PC-9 (cell line): ENCODE measurements around the gene MYL4. TPM values are rescaled to one million over a fixed set of nuclear protein-coding genes. Genes with fewer than 3 reads are reported as not detected.
"Not testable (repeated sequence)": the region's sequence is repeated elsewhere in the genome, so short reads cannot be mapped to it uniquely, and the experiment has no call there.

Source experiments
- BruUV-seq: library from RNA; stranded (reverse); fragments of 400-500 nt; replicated peaks from 2 replicates; lab custom pipeline; 2021; lab: Mats Ljungman, UMichigan
- CTCF ChIA-PET: fragments of 300-600 bp; sonication (Branson Sonifier 250); formaldehyde crosslinking; loops from one replicate; lab custom pipeline; 2022; ENCODE audit warnings: antibody characterized with exemption; lab: Charles Lee
- POLR2A ChIA-PET: fragments of 300-600 bp; sonication (Branson Sonifier 250); formaldehyde crosslinking; loops from one replicate; lab custom pipeline; 2022; ENCODE audit warnings: antibody characterized with exemption; ENCODE audit not compliant: unreplicated experiment; lab: Charles Lee
- DNase-seq, 2 experiments: peaks; one replicate each; pipeline versions ENCODE4 v3.0.0 to v3.0.0-alpha.2; 2015 to 2022; ENCODE audit warnings: mixed read lengths in 1 of 2
- H2AFZ ChIP-seq: fragments of 200-600 bp; sonication (generic); 2 replicates; pipeline ENCODE4 v1.8.1; 2017; ENCODE audit warnings: antibody characterized with exemption
- H3F3A ChIP-seq: fragments of 200-600 bp; sonication (generic); 2 replicates; pipeline ENCODE4 v1.8.1; 2017; ENCODE audit warnings: antibody characterized with exemption, mild to moderate bottlenecking, low read depth; ENCODE audit not compliant: insufficient read depth
- H3K27ac ChIP-seq: fragments of 200-600 bp; sonication (generic); 2 replicates; pipeline ENCODE4 v1.6.1; 2016; ENCODE audit warnings: mixed run types
- H3K27me3 ChIP-seq: fragments of 200-600 bp; sonication (generic); 2 replicates; pipeline ENCODE4 v1.6.1; 2016; ENCODE audit warnings: low read depth, mixed run types; ENCODE audit not compliant: insufficient read depth
- H3K36me3 ChIP-seq: fragments of 200-600 bp; sonication (generic); 2 replicates; pipeline ENCODE4 v1.6.1; 2016; ENCODE audit warnings: low read depth, mixed run types
- H3K4me1 ChIP-seq: fragments of 200-600 bp; sonication (generic); replicated peaks from 2 replicates; pipeline ENCODE4 v1.6.1; 2016; ENCODE audit warnings: mixed run types; ENCODE audit not compliant: insufficient read depth
- H3K4me2 ChIP-seq: fragments of 200-600 bp; sonication (generic); 2 replicates; pipeline ENCODE4 v1.6.1; 2017; ENCODE audit warnings: mixed run types
- H3K4me3 ChIP-seq: fragments of 200-600 bp; sonication (generic); 2 replicates; pipeline ENCODE4 v1.6.1; 2016; ENCODE audit warnings: mixed run types
- H3K79me2 ChIP-seq: fragments of 200-600 bp; sonication (generic); 2 replicates; pipeline ENCODE4 v1.6.1; 2017; ENCODE audit warnings: low read depth, mixed run types
- H3K9me2 ChIP-seq: fragments of 200-600 bp; sonication (generic); 2 replicates; pipeline ENCODE4 v1.8.1; 2017; ENCODE audit warnings: mild to moderate bottlenecking; ENCODE audit not compliant: insufficient read depth
- H3K9me3 ChIP-seq: fragments of 200-600 bp; sonication (generic); 2 replicates; pipeline ENCODE4 v1.8.1; 2016; ENCODE audit warnings: low read depth; ENCODE audit not compliant: insufficient read depth
- H4K20me1 ChIP-seq: fragments of 200-600 bp; sonication (generic); 2 replicates; pipeline ENCODE4 v1.8.1; 2017; ENCODE audit not compliant: insufficient read depth
- EZH2 ChIP-seq: fragments of 200-600 bp; sonication (generic); IDR thresholded peaks from 2 replicates; pipeline ENCODE4 v1.8.0; 2017; ENCODE audit warnings: antibody characterized with exemption, low read depth
- intact Hi-C: fragments of 100-400 bp; cut with micrococcal nuclease; formaldehyde crosslinking; loops from one replicate; pipeline ENCODE4 v1.10.0; 2022; ENCODE audit not compliant: unreplicated experiment
- total RNA-seq: library from RNA; stranded (reverse); gene quantifications from 2 replicates; pipeline ENCODE4 v1.2.3, GENCODE V29; 2021
- TF ChIP-seq, protein P1 (sequence below): fragments of 200-600 bp; sonication (generic); conservative IDR thresholded peaks from 2 replicates; pipeline ENCODE4 v1.6.1; 2017; ENCODE audit warnings: mixed run types, antibody characterized with exemption, mild to moderate bottlenecking, moderate library complexity

Gene MYL4
- total RNA-seq, 1 experiment from 2014 or later = not detected

DNA sequence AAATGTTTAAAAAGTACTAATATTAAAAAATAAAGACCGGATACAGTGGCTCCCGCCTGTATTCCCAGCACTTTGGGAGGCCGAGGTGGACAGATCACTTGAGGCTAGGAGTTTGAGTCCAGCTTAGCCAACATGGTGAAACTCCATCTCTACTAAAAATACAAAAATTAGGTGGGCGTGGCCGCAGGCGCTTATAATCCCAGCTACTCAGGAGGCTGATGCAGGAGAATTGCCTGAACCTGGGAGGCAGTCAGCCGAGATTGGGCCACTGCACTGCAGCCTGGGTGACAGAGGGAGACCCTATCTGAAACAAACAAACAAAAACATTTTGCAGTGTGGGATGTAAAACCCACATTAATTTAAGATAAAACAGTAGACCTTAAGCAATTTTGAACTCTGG is 31.9 kb upstream of the MYL4 start:
- Histone ChIP-seq H3K79me2 (peaks cover 86% of the 10 kb centered on the region), H3K36me3 (peaks cover 54% of the 10 kb centered on the region), H3K27me3 (no peaks in the 10 kb centered on the region), H3K4me2 (no peak overlapping the region), H3K9me2 (no peaks in the 10 kb centered on the region), H3K27ac (no peak overlapping the region), H2AFZ (no peak overlapping the region), H3K9me3 (no peaks in the 10 kb centered on the region), H3K4me3 (no peak overlapping the region), H4K20me1 (peaks cover 12% of the 10 kb centered on the region), H3F3A (peaks cover 10% of the 10 kb centered on the region; the same call in 1 of the 2 replicates), H3K4me1 (no peaks in the 10 kb centered on the region)
- no TSS peak for BruUV-seq
- ChIA-PET CTCF (no interaction called here), POLR2A (no interaction called here)
- no peak for DNase-seq
- intact Hi-C loops = no loop called here
- TF ChIP-seq, protein P1, sequence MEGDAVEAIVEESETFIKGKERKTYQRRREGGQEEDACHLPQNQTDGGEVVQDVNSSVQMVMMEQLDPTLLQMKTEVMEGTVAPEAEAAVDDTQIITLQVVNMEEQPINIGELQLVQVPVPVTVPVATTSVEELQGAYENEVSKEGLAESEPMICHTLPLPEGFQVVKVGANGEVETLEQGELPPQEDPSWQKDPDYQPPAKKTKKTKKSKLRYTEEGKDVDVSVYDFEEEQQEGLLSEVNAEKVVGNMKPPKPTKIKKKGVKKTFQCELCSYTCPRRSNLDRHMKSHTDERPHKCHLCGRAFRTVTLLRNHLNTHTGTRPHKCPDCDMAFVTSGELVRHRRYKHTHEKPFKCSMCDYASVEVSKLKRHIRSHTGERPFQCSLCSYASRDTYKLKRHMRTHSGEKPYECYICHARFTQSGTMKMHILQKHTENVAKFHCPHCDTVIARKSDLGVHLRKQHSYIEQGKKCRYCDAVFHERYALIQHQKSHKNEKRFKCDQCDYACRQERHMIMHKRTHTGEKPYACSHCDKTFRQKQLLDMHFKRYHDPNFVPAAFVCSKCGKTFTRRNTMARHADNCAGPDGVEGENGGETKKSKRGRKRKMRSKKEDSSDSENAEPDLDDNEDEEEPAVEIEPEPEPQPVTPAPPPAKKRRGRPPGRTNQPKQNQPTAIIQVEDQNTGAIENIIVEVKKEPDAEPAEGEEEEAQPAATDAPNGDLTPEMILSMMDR = no peak
- no peak for TF ChIP-seq EZH2

DNA sequence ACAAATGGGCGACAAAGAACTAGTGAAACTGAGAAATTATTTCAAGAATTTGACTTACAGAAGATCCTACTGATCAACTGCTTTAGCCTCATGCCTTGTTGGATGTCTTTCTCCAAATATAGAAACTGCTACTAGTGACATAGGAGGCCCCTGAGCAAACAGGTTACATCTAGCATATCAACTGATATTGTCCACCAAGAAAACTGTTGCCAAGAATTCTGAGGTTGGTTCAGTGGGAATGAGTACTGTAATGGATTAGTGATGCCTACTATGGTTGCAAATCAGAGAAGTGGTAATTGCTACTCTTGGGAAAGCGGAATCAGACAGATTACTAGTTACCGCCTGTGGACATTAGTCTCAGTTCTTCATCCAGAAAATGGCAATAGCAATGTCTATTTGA is 30.0 kb upstream of the MYL4 start:
- Histone ChIP-seq H4K20me1 (peaks cover 21% of the 10 kb centered on the region), H3K36me3 (peaks cover 54% of the 10 kb centered on the region)
- intact Hi-C loops = no loop called here

DNA sequence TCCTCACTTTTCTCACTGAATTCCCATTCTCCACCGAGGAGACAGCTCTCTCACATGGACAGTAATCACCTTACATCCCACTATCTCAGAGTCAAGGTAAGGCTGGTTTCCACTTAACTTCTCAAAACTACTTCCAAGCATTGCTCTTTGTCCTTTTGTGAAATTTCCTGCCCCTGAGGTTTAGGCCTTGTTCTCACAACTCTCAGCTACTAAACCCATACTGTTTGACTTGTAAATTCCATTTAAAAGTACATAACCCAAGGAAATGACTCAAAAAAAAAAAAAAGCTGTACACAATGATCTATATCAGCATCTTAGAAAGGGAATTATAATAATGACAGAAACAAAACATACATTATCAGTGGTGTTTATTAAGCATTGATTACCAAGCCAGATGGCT is 28.8 kb upstream of the MYL4 start:
- Histone ChIP-seq H3K27ac (no peak overlapping the region), H4K20me1 (peaks cover 24% of the 10 kb centered on the region), H3K9me2 (no peaks in the 10 kb centered on the region), H3K4me1 (no peaks in the 10 kb centered on the region), H3K9me3 (no peaks in the 10 kb centered on the region), H3F3A (peaks cover 17% of the 10 kb centered on the region), H3K27me3 (no peaks in the 10 kb centered on the region), H2AFZ (no peak overlapping the region), H3K4me3 (no peak overlapping the region), H3K4me2 (no peak overlapping the region), H3K36me3 (peaks cover 51% of the 10 kb centered on the region), H3K79me2 (peaks cover 94% of the 10 kb centered on the region)
- TF ChIP-seq, protein P1 = no peak
- TF ChIP-seq EZH2 = no peak
- no TSS peak for BruUV-seq
- DNase-seq = no peak
- ChIA-PET POLR2A (no interaction called here), CTCF (interaction anchor here (0.7 kb wide), 1 partner anchor 126 kb away, joined by 4 read pairs; no protein-coding TSS in a partner anchor)
- intact Hi-C loops = no loop called here

More for the DNA sequence above, 30.0 kb upstream of the MYL4 start:
- H3K9me2 ChIP-seq = no peaks in the 10 kb centered on the region
- no peak for DNase-seq
- H3K4me2 ChIP-seq = no peak overlapping the region
- TF ChIP-seq EZH2 = no peak
- TF ChIP-seq, protein P1 = no peak
- H3F3A ChIP-seq = peaks cover 15% of the 10 kb centered on the region
- no peak overlapping the region for H3K27ac ChIP-seq
- ChIA-PET CTCF (no interaction called here), POLR2A (interaction anchor here (0.7 kb wide), 1 partner anchor 182 kb away, joined by 3 read pairs; no protein-coding TSS in a partner anchor)
- no peak overlapping the region for H2AFZ ChIP-seq
- BruUV-seq = no TSS peak
- no peaks in the 10 kb centered on the region for H3K4me1 ChIP-seq
- no peaks in the 10 kb centered on the region for H3K9me3 ChIP-seq
- no peaks in the 10 kb centered on the region for H3K27me3 ChIP-seq
- H3K4me3 ChIP-seq = no peak overlapping the region
- peaks cover 88% of the 10 kb centered on the region for H3K79me2 ChIP-seq

DNA sequence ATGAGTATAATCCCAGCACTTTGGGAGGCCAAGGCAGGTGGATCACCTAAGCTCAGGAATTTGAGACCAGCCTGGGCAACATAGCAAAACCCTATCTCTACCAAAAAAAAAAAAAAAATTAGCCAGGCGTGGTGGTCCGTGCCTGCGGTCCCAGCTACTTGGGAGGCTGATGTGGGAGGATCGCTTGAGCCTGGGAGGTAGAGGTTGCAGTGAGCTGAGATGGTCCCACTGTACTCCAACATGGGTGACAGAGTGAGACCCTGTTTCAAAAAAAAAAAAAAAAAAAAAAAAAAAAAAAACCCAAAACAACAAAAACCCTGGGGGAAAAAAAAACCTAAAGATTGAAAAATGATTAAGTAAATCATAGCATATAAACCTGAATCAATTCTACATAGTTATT is 28.2 kb upstream of the MYL4 start:
- BruUV-seq, intact Hi-C loops, DNase-seq, H3K4me3 ChIP-seq, H3K4me1 ChIP-seq, H3K9me2 ChIP-seq, H3K4me2 ChIP-seq, H2AFZ ChIP-seq, H3K9me3 ChIP-seq, H3K27ac ChIP-seq, H3K27me3 ChIP-seq: not testable (repeated sequence)
- CTCF ChIA-PET = interaction anchor here (0.7 kb wide), 1 partner anchor 126 kb away, joined by 4 read pairs; no protein-coding TSS in a partner anchor
- Histone ChIP-seq H3K36me3 (peaks cover 52% of the 10 kb centered on the region), H3K79me2 (peaks cover 94% of the 10 kb centered on the region), H3F3A (peaks cover 20% of the 10 kb centered on the region), H4K20me1 (peaks cover 30% of the 10 kb centered on the region)
- POLR2A ChIA-PET = interaction anchor here (0.6 kb wide), 1 partner anchor 69 kb away, joined by 4 read pairs; no protein-coding TSS in a partner anchor
